ENCODE measurements around the gene COL6A2.
A peak's percentile ranks its signal among the peaks of the same experiment; 100 is the strongest.

COL6A2 gene

GRCh38 chr21:46051821-46052675, 45.9 kb upstream of the COL6A2 start:
- no peak for DNase-seq (ENCODE audit: low read depth)
- no peak for TF ChIP-seq CTCF (IDR thresholded peaks at IDR 0.05; ENCODE audit: insufficient read depth, low read depth, low read length, missing control alignments)
- H3K4me3 ChIP-seq (ENCODE audit: low read length), result no peak overlapping the region

GRCh38 chr21:46052703-46053651, 44.9 kb upstream of the COL6A2 start:
- DNase-seq (ENCODE audit: low read depth), result peak; percentile 20
- H3K4me3 ChIP-seq (ENCODE audit: low read length), result no peak overlapping the region
- no peak for TF ChIP-seq CTCF (IDR thresholded peaks at IDR 0.05; ENCODE audit: insufficient read depth, low read depth, low read length, missing control alignments)

GRCh38 chr21:46054031-46054430, 43.9 kb upstream of the COL6A2 start:
- H3K4me3 ChIP-seq (ENCODE audit: low read length), result no peak overlapping the region
- no peak for DNase-seq (ENCODE audit: low read depth)
- no peak for TF ChIP-seq CTCF (IDR thresholded peaks at IDR 0.05; ENCODE audit: insufficient read depth, low read depth, low read length, missing control alignments)

GRCh38 chr21:46054451-46054881, 43.4 kb upstream of the COL6A2 start:
- no peak overlapping the region for H3K4me3 ChIP-seq (ENCODE audit: low read length)
- DNase-seq (ENCODE audit: low read depth), result no peak
- no peak for TF ChIP-seq CTCF (IDR thresholded peaks at IDR 0.05; ENCODE audit: insufficient read depth, low read depth, low read length, missing control alignments)

- DNase-seq (ENCODE audit: low read depth), result no peak
- TF ChIP-seq CTCF (IDR thresholded peaks at IDR 0.05; ENCODE audit: insufficient read depth, low read depth, low read length, missing control alignments), result no peak
- no peak overlapping the region for H3K4me3 ChIP-seq (ENCODE audit: low read length)
Observed at GRCh38 chr21:46055863-46056281, 42.0 kb upstream of the COL6A2 start.

GRCh38 chr21:46056450-46056903, 41.4 kb upstream of the COL6A2 start:
- DNase-seq (ENCODE audit: low read depth), result no peak

More at GRCh38 chr21:46056450-46056903, 41.4 kb upstream of the COL6A2 start:
- TF ChIP-seq CTCF (IDR thresholded peaks at IDR 0.05; ENCODE audit: insufficient read depth, low read depth, low read length, missing control alignments), result no peak
- no peak overlapping the region for H3K4me3 ChIP-seq (ENCODE audit: low read length)
